SU-DHL-6 (cell line): ENCODE measurements around the gene SNX14.

Experiments
- H2AFZ ChIP-seq: fragments of 200-600 bp; sonication (generic); 2 replicates; pipeline ENCODE4 v1.6.1; 2014; ENCODE audit warnings: low read depth, mild to moderate bottlenecking, moderate library complexity, mixed read lengths, antibody characterized with exemption, low read length; ENCODE audit not compliant: severe bottlenecking
- H3F3A ChIP-seq: fragments of 200-600 bp; shearing (Covaris generic); 2 replicates; pipeline ENCODE4 v1.6.0; 2016; ENCODE audit warnings: antibody characterized with exemption, mild to moderate bottlenecking; ENCODE audit not compliant: insufficient read depth
- H3K27ac ChIP-seq: fragments of 200-600 bp; sonication (generic); 2 replicates; pipeline ENCODE4 v1.5.1; 2016; ENCODE audit warnings: low read depth, mild to moderate bottlenecking, low read length, moderate library complexity, mixed read lengths
- H3K27me3 ChIP-seq: fragments of 200-600 bp; sonication (generic), shearing (Covaris generic); 2 replicates; pipeline ENCODE4 v1.6.0; 2014; ENCODE audit warnings: mild to moderate bottlenecking, low read length
- H3K36me3 ChIP-seq: fragments of 200-600 bp; sonication (generic); 2 replicates; pipeline ENCODE4 v1.6.1; 2014; ENCODE audit warnings: mild to moderate bottlenecking, low read length, mixed read lengths
- H3K4me2 ChIP-seq: fragments of 300-600, 200-600 bp; shearing (Covaris generic), sonication (generic); 2 replicates; pipeline ENCODE4 v1.6.0; 2014; ENCODE audit warnings: low read length, low read depth, mild to moderate bottlenecking; ENCODE audit not compliant: poor library complexity, severe bottlenecking
- H3K4me3 ChIP-seq: fragments of 200-600 bp; sonication (generic); 2 replicates; pipeline ENCODE4 v1.5.1; 2014; ENCODE audit warnings: antibody characterized with exemption, low read length, mild to moderate bottlenecking, mixed read lengths; ENCODE audit not compliant: insufficient read depth, poor library complexity, severe bottlenecking
- H3K79me2 ChIP-seq: fragments of 200-600 bp; sonication (generic); 2 replicates; pipeline ENCODE4 v1.6.1; 2014; ENCODE audit warnings: mild to moderate bottlenecking, low read length, moderate library complexity; ENCODE audit not compliant: insufficient read depth
- H3K9ac ChIP-seq: fragments of 200-600 bp; sonication (generic); 2 replicates; pipeline ENCODE4 v1.7.0; 2014; ENCODE audit warnings: mild to moderate bottlenecking, low read length
- H3K9me2 ChIP-seq: fragments of 200-600 bp; sonication (generic); replicated peaks from 2 replicates; pipeline ENCODE4 v1.6.1; 2014; ENCODE audit warnings: low read length; ENCODE audit not compliant: insufficient read depth
- H3K9me3 ChIP-seq: fragments of 200-600 bp; sonication (generic); 2 replicates; pipeline ENCODE4 v1.6.1; 2014; ENCODE audit warnings: low read length, mixed read lengths; ENCODE audit not compliant: insufficient read depth
- H4K20me1 ChIP-seq: fragments of 200-600 bp; sonication (generic); 2 replicates; pipeline ENCODE4 v1.6.1; 2014; ENCODE audit warnings: low read depth, mild to moderate bottlenecking, antibody characterized with exemption, low read length, moderate library complexity, mixed read lengths
- EZH2phosphoT487 ChIP-seq: fragments of 200-600 bp; sonication (generic), shearing (Covaris generic); conservative IDR thresholded peaks from 2 replicates; pipeline ENCODE4 v1.6.1; 2018; ENCODE audit warnings: mild to moderate bottlenecking, antibody characterized with exemption, low read length, moderate library complexity, mixed read lengths
- TF ChIP-seq, protein P1 (sequence below): fragments of 200-600 bp; sonication (generic); IDR thresholded peaks from one replicate; pipeline ENCODE4 v1.5.1; 2017; ENCODE audit warnings: antibody characterized with exemption, mild to moderate bottlenecking, low read length, moderate library complexity; ENCODE audit not compliant: insufficient read depth, poor library complexity, severe bottlenecking

SNX14 gene

DNA sequence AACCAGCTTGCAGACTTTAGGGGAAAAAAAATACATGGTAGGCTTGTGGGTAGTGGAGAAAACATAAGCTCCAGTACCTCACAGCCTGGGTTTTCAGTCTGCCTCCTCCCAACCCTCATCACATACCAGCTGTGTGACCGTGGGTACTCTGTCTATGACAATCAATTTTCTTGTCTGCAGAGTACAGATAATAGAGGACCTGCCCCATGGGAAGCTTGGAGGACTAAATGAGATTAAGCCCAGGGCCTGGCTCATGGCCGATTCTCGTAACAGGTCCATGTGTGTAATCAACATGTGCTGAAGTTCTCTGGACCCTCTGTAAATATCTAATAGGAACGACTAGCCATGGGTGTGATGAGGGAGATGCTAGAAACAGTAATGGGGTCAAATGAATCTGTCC, 109.8 kb downstream of the SNX14 start:
- H3K4me3 ChIP-seq = no peak overlapping the region
- H3F3A ChIP-seq = no peaks in the 10 kb centered on the region
- no peaks in the 10 kb centered on the region for H4K20me1 ChIP-seq
- TF ChIP-seq, protein P1, sequence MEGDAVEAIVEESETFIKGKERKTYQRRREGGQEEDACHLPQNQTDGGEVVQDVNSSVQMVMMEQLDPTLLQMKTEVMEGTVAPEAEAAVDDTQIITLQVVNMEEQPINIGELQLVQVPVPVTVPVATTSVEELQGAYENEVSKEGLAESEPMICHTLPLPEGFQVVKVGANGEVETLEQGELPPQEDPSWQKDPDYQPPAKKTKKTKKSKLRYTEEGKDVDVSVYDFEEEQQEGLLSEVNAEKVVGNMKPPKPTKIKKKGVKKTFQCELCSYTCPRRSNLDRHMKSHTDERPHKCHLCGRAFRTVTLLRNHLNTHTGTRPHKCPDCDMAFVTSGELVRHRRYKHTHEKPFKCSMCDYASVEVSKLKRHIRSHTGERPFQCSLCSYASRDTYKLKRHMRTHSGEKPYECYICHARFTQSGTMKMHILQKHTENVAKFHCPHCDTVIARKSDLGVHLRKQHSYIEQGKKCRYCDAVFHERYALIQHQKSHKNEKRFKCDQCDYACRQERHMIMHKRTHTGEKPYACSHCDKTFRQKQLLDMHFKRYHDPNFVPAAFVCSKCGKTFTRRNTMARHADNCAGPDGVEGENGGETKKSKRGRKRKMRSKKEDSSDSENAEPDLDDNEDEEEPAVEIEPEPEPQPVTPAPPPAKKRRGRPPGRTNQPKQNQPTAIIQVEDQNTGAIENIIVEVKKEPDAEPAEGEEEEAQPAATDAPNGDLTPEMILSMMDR = no peak
- no peak for TF ChIP-seq EZH2phosphoT487
- no peaks in the 10 kb centered on the region for H3K27me3 ChIP-seq
- no peaks in the 10 kb centered on the region for H3K9me3 ChIP-seq
- H3K9me2 ChIP-seq = no peaks in the 10 kb centered on the region
- H3K79me2 ChIP-seq = no peaks in the 10 kb centered on the region
- H3K9ac ChIP-seq = no peak overlapping the region
- no peak overlapping the region for H3K27ac ChIP-seq
- H3K4me2 ChIP-seq = no peak overlapping the region
- no peak overlapping the region for H2AFZ ChIP-seq
- no peaks in the 10 kb centered on the region for H3K36me3 ChIP-seq

- Histone ChIP-seq H3K9ac (no peak overlapping the region), H2AFZ (no peak overlapping the region), H3K9me2 (no peaks in the 10 kb centered on the region), H4K20me1 (no peaks in the 10 kb centered on the region), H3K4me3 (no peak overlapping the region), H3K27ac (no peak overlapping the region), H3K4me2 (no peak overlapping the region), H3F3A (no peaks in the 10 kb centered on the region), H3K36me3 (no peaks in the 10 kb centered on the region), H3K79me2 (no peaks in the 10 kb centered on the region), H3K9me3 (no peaks in the 10 kb centered on the region), H3K27me3 (no peaks in the 10 kb centered on the region)
- TF ChIP-seq, protein P1 = peak; percentile 98
- no peak for TF ChIP-seq EZH2phosphoT487
Measured at GRCh38 chr6:85482905-85483700, 110.6 kb downstream of the SNX14 start.

DNA sequence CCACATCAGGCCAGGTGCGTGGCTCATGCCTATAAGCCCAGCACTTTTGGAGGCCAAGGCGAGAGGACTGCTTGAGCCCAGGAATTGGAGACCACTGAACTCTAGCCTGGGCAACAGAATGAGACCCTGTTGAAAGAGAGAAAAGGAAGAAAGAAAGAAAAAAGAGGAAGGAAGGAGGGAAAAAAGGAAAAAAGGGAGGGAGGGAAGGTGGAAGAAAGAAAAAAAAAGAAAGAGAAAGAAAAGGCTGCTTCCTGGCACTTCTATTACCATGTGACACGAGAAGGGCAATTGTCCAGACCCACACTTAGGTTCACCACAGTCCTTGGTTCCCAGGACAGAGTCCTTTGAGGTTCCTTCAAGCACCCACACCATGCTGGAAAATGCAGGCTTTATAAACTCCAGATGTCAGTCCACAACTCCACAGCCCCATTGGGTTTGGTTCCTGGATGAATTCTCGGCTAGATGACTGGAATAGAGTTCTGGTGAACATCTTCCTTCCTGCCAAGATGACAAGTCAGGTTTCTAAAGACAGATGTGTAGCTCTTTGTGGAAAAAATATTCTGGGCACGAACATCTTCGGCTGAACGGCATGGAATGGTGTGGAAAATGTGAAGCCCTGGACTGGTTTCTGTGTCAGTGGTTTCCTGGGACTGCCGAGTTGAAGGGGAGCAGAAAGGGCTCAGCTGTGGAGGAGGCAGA, 111.3 kb downstream of the SNX14 start:
- no peak overlapping the region for H3K4me2 ChIP-seq
- H3K4me3 ChIP-seq = no peak overlapping the region
- TF ChIP-seq, protein P1 = no peak
- TF ChIP-seq EZH2phosphoT487 = no peak
- no peaks in the 10 kb centered on the region for H3K27me3 ChIP-seq
- H2AFZ ChIP-seq = no peak overlapping the region
- H3K9me2 ChIP-seq = no peaks in the 10 kb centered on the region
- no peaks in the 10 kb centered on the region for H3K9me3 ChIP-seq
- H3F3A ChIP-seq = no peaks in the 10 kb centered on the region
- H3K27ac ChIP-seq = no peak overlapping the region
- H3K9ac ChIP-seq = no peak overlapping the region
- H3K79me2 ChIP-seq = no peaks in the 10 kb centered on the region
- no peaks in the 10 kb centered on the region for H3K36me3 ChIP-seq
- H4K20me1 ChIP-seq = no peaks in the 10 kb centered on the region
